Measurements from ENCODE around the gene SAMD5.

The SAMD5 gene

GRCh38 chr6:147507162-147508041 lies 1.1 kb upstream of the SAMD5 start:
- H3K4me3 Mint-ChIP-seq, result peak overlapping the region; percentile 84
- H3K36me3 Mint-ChIP-seq (ENCODE audit: low read depth), result no peaks in the 10 kb centered on the region
- peaks cover 59% of the 10 kb centered on the region for H3K27me3 Mint-ChIP-seq (ENCODE audit: low read depth, poor library complexity)
- H3K4me1 Mint-ChIP-seq, result peaks cover 14% of the 10 kb centered on the region
- H3K27ac Mint-ChIP-seq, result no peak overlapping the region
- no peak for TF ChIP-seq CTCF (IDR thresholded peaks at IDR 0.05)
- no peaks in the 10 kb centered on the region for H3K9me3 Mint-ChIP-seq
- DNase-seq, result peak; percentile 35

- no peak overlapping the region for H3K27ac Mint-ChIP-seq
- TF ChIP-seq CTCF (IDR thresholded peaks at IDR 0.05), result no peak
- peak; percentile 61 for DNase-seq
- no peaks in the 10 kb centered on the region for H3K36me3 Mint-ChIP-seq (ENCODE audit: low read depth)
- peak overlapping the region; percentile 89 for H3K4me3 Mint-ChIP-seq
- H3K4me1 Mint-ChIP-seq, result peaks cover 14% of the 10 kb centered on the region
- H3K9me3 Mint-ChIP-seq, result no peaks in the 10 kb centered on the region
- peaks cover 47% of the 10 kb centered on the region for H3K27me3 Mint-ChIP-seq (ENCODE audit: low read depth, poor library complexity)
Observed at GRCh38 chr6:147508866-147509608, 547 bp downstream of the SAMD5 start.

GRCh38 chr6:147509891-147510290 lies 1.4 kb downstream of the SAMD5 start:
- Mint-ChIP-seq H3K36me3 (ENCODE audit: low read depth) (no peaks in the 10 kb centered on the region), H3K9me3 (no peaks in the 10 kb centered on the region), H3K27ac (no peak overlapping the region), H3K27me3 (ENCODE audit: low read depth, poor library complexity) (peaks cover 47% of the 10 kb centered on the region), H3K4me3 (peak overlapping the region; percentile 82), H3K4me1 (peaks cover 14% of the 10 kb centered on the region)
- DNase-seq, result no peak
- no peak for TF ChIP-seq CTCF (IDR thresholded peaks at IDR 0.05)

- Mint-ChIP-seq H3K27me3 (ENCODE audit: low read depth, poor library complexity) (peaks cover 45% of the 10 kb centered on the region), H3K4me3 (no peak overlapping the region)
- no peak for TF ChIP-seq CTCF (IDR thresholded peaks at IDR 0.05)
Observed at GRCh38 chr6:147510929-147511590, 2.6 kb downstream of the SAMD5 start.

GRCh38 chr6:147514831-147515230 lies 6.3 kb downstream of the SAMD5 start:
- no peak overlapping the region for H3K27ac Mint-ChIP-seq
- no peak for TF ChIP-seq CTCF (IDR thresholded peaks at IDR 0.05)
- no peak overlapping the region for H3K4me3 Mint-ChIP-seq
- no peaks in the 10 kb centered on the region for H3K36me3 Mint-ChIP-seq (ENCODE audit: low read depth)
- H3K27me3 Mint-ChIP-seq (ENCODE audit: low read depth, poor library complexity), result peaks cover 16% of the 10 kb centered on the region
- H3K4me1 Mint-ChIP-seq, result peaks cover 2% of the 10 kb centered on the region
- DNase-seq, result no peak
- H3K9me3 Mint-ChIP-seq, result no peaks in the 10 kb centered on the region

More at GRCh38 chr6:147510929-147511590, 2.6 kb downstream of the SAMD5 start:
- Mint-ChIP-seq H3K36me3 (ENCODE audit: low read depth) (no peaks in the 10 kb centered on the region), H3K9me3 (no peaks in the 10 kb centered on the region), H3K27ac (no peak overlapping the region), H3K4me1 (peaks cover 14% of the 10 kb centered on the region)
- no peak for DNase-seq
